Measurements from ENCODE around the gene FOXG1.

Gene FOXG1

GRCh38 chr14:28771168-28771567 lies 4.6 kb downstream of the FOXG1 start:
- H3K9me2 ChIP-seq (ENCODE audit: low read depth, low read length) = no peaks in the 10 kb centered on the region
- H3K27me3 ChIP-seq (ENCODE audit: insufficient read depth, low read length) = no peaks in the 10 kb centered on the region
- H3F3A ChIP-seq (ENCODE audit: insufficient read depth, low read length) = no peaks in the 10 kb centered on the region
- TF ChIP-seq CTCF (IDR thresholded peaks at IDR 0.05; ENCODE audit: low read length) = no peak
- TF ChIP-seq EZH2 (IDR thresholded peaks at IDR 0.05; ENCODE audit: borderline replicate concordance, low read length) = no peak
- H3K9me3 ChIP-seq (ENCODE audit: low read length) = no peaks in the 10 kb centered on the region
- H2AFZ ChIP-seq (ENCODE audit: low read length) = no peak overlapping the region
- no peaks in the 10 kb centered on the region for H4K20me1 ChIP-seq (ENCODE audit: insufficient read depth, low read length)
- H3K4me1 ChIP-seq (ENCODE audit: insufficient read depth, low read length, severe bottlenecking) = no peaks in the 10 kb centered on the region
- H3K4me2 ChIP-seq (ENCODE audit: low read length) = no peak overlapping the region
- no peak overlapping the region for H3K27ac ChIP-seq (ENCODE audit: low read depth, low read length, poor library complexity, severe bottlenecking)
- H3K9ac ChIP-seq (ENCODE audit: low read length) = no peak overlapping the region
- no peaks in the 10 kb centered on the region for H3K79me2 ChIP-seq (ENCODE audit: insufficient read depth, low read length)
- H3K4me3 ChIP-seq (ENCODE audit: low read depth, low read length, poor library complexity, severe bottlenecking) = no peak overlapping the region
- no peaks in the 10 kb centered on the region for H3K36me3 ChIP-seq (ENCODE audit: insufficient read depth, low read length)

- H3K4me3 ChIP-seq (ENCODE audit: low read depth, low read length, poor library complexity, severe bottlenecking) = no peak overlapping the region
- no peaks in the 10 kb centered on the region for H3K36me3 ChIP-seq (ENCODE audit: insufficient read depth, low read length)
- H3K9ac ChIP-seq (ENCODE audit: low read length) = no peak overlapping the region
- H3F3A ChIP-seq (ENCODE audit: insufficient read depth, low read length) = no peaks in the 10 kb centered on the region
- no peak overlapping the region for H3K4me2 ChIP-seq (ENCODE audit: low read length)
- no peaks in the 10 kb centered on the region for H3K9me2 ChIP-seq (ENCODE audit: low read depth, low read length)
- H3K27me3 ChIP-seq (ENCODE audit: insufficient read depth, low read length) = no peaks in the 10 kb centered on the region
- H3K27ac ChIP-seq (ENCODE audit: low read depth, low read length, poor library complexity, severe bottlenecking) = no peak overlapping the region
- H2AFZ ChIP-seq (ENCODE audit: low read length) = no peak overlapping the region
- no peaks in the 10 kb centered on the region for H3K4me1 ChIP-seq (ENCODE audit: insufficient read depth, low read length, severe bottlenecking)
- TF ChIP-seq EZH2 (IDR thresholded peaks at IDR 0.05; ENCODE audit: borderline replicate concordance, low read length) = no peak
- no peaks in the 10 kb centered on the region for H4K20me1 ChIP-seq (ENCODE audit: insufficient read depth, low read length)
- H3K9me3 ChIP-seq (ENCODE audit: low read length) = no peaks in the 10 kb centered on the region
- no peaks in the 10 kb centered on the region for H3K79me2 ChIP-seq (ENCODE audit: insufficient read depth, low read length)
Observed at GRCh38 chr14:28772613-28773012, 6.0 kb downstream of the FOXG1 start.

- H3K27ac ChIP-seq (ENCODE audit: low read depth, low read length, poor library complexity, severe bottlenecking) = no peak overlapping the region
- H3K4me1 ChIP-seq (ENCODE audit: insufficient read depth, low read length, severe bottlenecking) = no peaks in the 10 kb centered on the region
- H4K20me1 ChIP-seq (ENCODE audit: insufficient read depth, low read length) = no peaks in the 10 kb centered on the region
- H3K9me3 ChIP-seq (ENCODE audit: low read length) = no peaks in the 10 kb centered on the region
- no peak overlapping the region for H2AFZ ChIP-seq (ENCODE audit: low read length)
- no peaks in the 10 kb centered on the region for H3F3A ChIP-seq (ENCODE audit: insufficient read depth, low read length)
- H3K36me3 ChIP-seq (ENCODE audit: insufficient read depth, low read length) = no peaks in the 10 kb centered on the region
- no peak overlapping the region for H3K9ac ChIP-seq (ENCODE audit: low read length)
- TF ChIP-seq EZH2 (IDR thresholded peaks at IDR 0.05; ENCODE audit: borderline replicate concordance, low read length) (no peak), CTCF (IDR thresholded peaks at IDR 0.05; ENCODE audit: low read length) (no peak)
- no peaks in the 10 kb centered on the region for H3K9me2 ChIP-seq (ENCODE audit: low read depth, low read length)
- H3K4me3 ChIP-seq (ENCODE audit: low read depth, low read length, poor library complexity, severe bottlenecking) = no peak overlapping the region
- H3K4me2 ChIP-seq (ENCODE audit: low read length) = no peak overlapping the region
- no peaks in the 10 kb centered on the region for H3K79me2 ChIP-seq (ENCODE audit: insufficient read depth, low read length)
- no peaks in the 10 kb centered on the region for H3K27me3 ChIP-seq (ENCODE audit: insufficient read depth, low read length)
Observed at GRCh38 chr14:28773176-28773575, 6.6 kb downstream of the FOXG1 start.

- Histone ChIP-seq H3K27ac (ENCODE audit: low read depth, low read length, poor library complexity, severe bottlenecking) (no peak overlapping the region), H3K4me1 (ENCODE audit: insufficient read depth, low read length, severe bottlenecking) (no peaks in the 10 kb centered on the region), H3K4me3 (ENCODE audit: low read depth, low read length, poor library complexity, severe bottlenecking) (no peak overlapping the region), H3K79me2 (ENCODE audit: insufficient read depth, low read length) (no peaks in the 10 kb centered on the region), H3K36me3 (ENCODE audit: insufficient read depth, low read length) (no peaks in the 10 kb centered on the region), H3K9me2 (ENCODE audit: low read depth, low read length) (no peaks in the 10 kb centered on the region), H3K27me3 (ENCODE audit: insufficient read depth, low read length) (no peaks in the 10 kb centered on the region), H3K4me2 (ENCODE audit: low read length) (no peak overlapping the region), H2AFZ (ENCODE audit: low read length) (no peak overlapping the region), H3K9ac (ENCODE audit: low read length) (no peak overlapping the region), H3F3A (ENCODE audit: insufficient read depth, low read length) (no peaks in the 10 kb centered on the region), H3K9me3 (ENCODE audit: low read length) (no peaks in the 10 kb centered on the region), H4K20me1 (ENCODE audit: insufficient read depth, low read length) (no peaks in the 10 kb centered on the region)
- TF ChIP-seq EZH2 (IDR thresholded peaks at IDR 0.05; ENCODE audit: borderline replicate concordance, low read length) = no peak
- no peak for TF ChIP-seq CTCF (IDR thresholded peaks at IDR 0.05; ENCODE audit: low read length)
Observed at GRCh38 chr14:28773861-28774691, 7.5 kb downstream of the FOXG1 start.

All from OCI-LY1 (cell line).